GM18526 (cell line): ENCODE data around the gene MAN1B1.

Experiments
- POLR2A ChIP-seq: IDR thresholded peaks from 3 replicates; pipeline ENCODE4 v1.6.1; 2011; ENCODE audit not compliant: insufficient read length; ENCODE audit errors: extremely low read depth

The MAN1B1 gene

DNA sequence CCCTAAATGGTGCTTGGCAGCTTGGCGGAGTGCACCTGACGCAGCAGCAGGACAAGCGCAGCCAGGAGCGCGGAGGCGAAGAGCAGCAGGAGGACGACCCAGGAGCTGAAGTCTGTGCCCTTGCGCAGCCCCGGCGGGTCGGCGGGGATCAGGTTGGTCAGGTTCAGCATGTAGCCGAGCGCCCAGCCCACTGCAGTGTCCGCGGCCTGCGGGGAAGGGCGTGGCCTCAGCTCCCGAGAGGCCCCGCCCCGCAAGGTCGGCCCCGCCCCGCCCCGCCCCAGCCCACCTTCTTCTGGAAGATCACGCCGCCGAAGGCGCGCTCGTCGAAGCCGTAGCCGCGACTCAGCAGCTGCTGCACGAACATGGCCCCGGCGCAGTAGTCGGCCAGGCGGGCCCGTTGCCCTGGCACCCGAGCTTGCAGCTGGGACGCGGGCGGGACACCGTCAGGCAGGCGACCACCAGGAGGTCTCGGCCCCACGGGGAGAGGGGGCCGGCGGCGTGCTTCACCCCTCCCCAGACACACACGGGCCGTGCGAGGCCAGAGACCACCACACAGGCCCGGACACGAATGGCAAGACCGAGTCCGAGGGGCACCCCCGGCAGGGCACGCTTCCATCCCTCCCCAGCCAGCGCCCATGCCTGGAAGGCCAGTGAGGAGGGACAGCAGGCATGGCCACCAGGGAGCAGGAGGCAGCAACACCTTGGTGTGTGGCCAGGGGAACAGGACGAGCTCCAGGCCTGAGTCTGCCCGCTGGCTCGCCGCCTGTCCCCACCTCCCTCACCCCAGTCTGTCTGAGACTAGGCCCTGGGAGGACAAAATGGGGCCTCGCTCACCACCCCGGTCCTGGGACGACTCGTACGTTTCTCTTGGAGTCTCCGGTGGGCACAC is 37.9 kb upstream of the MAN1B1 start:
- TF ChIP-seq POLR2A, result no peak

DNA sequence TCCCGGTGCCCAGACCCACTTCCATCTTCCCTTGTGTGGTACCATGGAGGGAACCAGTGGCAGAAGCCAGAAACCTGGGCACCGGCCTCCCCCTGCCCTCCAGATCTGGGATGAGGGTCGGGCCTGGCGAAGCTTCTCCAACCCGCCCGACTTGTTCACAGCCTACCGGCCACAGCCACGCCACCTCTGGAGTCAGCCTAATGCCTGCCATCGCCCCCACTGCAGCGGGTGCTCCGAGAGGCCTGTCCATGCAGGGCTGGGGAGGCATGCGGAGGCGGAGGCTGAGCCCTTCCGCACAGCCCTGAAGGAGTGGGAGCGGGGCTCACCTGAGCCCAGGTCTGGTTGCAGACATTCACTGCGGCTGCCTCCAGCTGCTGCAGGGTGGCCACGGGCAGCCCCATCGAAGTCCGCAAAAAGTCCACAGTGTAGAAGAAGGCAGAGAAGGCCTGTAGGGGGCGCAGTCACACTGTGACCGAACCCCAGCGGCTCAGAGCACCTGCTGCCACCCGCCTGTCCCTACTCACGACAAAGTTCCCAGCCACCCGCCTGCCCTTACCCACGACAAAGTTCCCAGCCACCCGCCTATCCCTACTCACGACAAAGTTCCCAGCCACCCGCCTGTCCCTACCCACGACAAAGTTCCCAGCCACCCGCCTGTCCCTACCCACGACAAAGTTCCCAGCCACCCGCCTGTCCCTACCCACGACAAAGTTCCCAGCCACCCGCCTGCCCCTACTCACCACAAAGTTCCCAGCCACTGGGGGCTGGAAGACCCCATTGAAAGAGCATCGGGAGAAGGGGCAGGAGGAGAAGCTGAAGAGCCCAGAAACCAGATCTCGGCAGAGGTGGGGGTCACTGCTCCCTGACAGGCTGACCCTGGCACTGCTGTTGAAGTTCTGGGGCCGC is 37.0 kb upstream of the MAN1B1 start:
- no peak for TF ChIP-seq POLR2A

DNA sequence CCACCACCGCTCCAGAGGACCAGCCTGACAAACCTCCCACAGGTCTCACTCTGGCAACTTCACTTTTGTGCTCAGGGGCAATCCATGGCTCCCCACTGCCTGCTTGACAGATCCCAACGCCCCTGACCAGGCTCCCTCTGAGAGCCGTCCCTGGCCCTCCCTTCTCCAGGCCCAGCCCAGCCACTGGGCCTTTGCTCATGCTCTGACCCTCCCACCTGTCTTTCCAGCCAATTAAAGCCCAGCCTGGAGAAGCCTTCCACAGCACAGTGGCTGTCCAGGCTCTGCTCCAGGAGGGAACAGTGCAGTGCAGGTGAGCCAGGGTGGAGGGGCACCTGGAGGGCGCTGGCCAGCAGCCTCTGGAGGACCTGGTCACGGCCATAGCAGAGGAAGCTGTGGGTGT is 36.2 kb upstream of the MAN1B1 start:
- no peak for TF ChIP-seq POLR2A

DNA sequence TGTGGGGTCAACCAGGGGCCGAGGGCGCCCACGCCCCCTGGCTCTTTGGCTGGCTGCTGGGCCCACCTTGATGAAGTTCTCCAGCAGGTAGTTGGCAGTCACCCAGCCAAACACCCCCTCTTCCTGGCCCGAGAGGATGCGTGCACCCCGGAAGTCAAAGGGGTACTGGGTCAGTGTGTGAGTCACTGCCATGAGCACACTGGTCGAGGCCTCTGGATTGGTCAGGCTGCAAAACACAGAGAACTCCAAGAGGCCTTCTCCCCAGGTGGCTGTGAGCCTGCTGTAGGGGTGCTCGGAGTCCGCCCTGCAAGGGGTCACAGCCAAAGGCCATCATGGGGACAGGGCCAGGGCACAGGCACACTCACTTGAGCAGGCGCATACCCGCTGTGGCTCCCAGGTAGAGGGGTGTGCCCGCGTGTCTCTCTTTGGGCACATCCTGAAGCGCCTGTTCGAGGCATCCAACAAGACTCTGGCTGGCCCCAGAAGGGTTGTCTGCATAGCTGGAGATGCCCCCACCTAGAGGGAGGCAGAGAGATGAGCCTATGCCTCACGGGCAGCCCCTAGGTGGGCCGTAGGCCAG is 35.5 kb upstream of the MAN1B1 start:
- no peak for TF ChIP-seq POLR2A

DNA sequence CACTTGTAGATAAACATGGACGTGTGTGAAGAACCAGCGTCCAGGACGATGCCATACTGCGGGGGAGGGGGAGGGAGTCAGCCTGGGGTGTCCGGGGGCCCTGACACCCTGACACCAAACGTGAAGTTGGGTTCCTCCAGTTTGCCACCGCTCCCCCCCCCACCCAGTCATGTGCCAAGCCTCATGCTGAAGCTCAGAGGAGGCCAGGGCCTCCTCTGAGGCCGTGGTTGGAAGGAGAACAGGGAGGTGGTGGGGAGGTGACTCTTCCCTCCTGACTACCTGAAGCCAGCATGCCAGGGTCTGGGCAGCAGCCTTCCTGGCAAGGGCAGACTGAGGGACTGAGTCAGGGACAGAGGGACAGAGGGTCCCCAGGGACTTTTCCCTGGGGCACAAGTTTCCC is 34.5 kb upstream of the MAN1B1 start:
- no peak for TF ChIP-seq POLR2A

DNA sequence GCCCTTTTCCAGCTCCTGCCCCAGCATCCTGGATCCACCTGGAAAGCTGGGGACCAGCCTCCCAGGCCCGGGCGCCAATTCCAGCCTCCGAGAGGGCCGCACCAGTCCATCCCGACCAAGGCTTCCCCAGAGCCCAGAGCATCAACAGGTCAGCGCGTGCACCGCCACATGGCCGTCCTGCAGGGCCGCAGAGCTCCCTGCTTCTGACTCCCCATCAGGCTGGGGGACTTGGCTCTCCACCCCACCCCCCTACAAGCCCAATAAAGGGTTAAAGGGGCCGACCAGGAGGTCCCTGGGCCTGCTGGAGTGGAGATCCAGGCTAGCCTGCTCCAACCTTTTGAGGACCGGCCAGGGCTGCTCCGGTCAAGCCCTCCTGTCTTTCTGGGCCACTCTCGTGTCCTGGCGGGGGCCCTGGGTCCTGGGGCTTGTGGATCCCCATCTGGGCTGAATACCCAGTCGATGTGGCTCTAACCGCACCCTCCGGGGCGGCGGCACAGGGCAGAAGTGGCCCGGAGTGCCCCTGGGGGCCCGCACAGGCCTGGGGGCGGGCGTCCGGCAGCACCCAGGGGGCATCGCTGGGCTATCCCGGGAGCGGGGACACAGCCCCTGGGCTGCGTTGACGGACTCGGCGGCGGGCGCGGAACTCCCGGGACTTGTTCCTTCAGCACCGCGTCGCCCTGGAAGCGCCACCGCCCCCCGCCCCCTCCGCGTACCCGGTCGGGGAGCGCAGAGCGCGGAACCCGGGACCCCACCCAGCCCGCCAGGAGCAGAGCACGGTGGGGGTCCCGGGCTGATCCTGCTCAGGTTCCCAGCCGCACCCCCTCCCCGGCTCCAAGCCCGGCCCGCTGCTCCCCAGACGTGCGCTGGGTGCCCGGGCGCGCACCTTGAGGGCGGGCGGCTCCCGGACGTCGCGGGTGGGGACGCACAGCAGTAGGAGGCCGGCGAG is 33.5 kb upstream of the MAN1B1 start:
- no peak for TF ChIP-seq POLR2A

DNA sequence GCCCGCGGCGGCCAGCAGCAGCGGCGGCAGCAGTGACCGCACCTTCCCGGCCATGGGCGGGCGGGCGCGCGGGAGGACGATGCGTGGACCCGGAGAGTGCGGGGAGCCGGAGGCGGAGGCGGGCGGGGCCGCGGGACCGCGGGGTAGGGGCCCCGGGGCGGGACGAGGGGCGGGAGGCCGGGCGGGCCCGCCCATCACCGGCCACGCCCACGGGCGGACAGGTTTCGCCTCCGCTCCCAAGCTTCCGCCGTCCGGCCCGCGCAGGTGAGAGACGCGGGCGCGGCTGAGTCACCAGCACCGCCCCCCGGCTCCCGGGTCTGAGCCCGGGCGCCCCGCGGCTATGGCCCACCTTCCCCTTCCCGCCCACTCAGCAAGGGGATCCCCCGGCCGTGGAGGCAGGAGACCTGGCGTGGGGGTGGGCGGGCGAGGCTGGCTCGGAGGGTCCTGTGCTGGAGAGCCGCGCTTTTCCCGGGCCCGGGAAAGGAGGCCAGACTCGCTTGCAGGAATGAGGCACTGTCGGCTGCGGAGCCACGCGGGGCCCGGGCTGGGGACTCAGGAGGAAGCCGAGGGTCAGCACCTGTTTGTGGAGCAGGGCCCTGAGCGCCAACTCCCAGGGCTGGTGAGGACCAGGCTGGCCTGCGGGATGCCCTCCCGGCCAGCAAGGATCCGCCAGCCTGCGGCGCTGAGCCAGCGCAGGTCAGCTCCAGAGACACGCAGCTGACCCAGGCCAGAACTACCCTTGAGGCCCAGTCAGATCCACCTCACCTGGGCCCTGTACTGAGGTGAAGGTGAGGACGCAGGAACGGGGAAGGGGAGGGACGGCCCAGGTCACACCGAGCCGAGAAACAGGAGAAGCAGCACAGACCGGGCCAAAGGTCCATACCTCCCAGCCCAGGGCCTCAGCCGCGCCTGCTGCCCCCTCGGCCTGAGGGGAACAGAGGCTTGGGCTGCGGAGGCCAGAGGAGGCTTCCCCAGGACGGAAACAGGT is 32.5 kb upstream of the MAN1B1 start, which contains the start of gene ENTPD2:
ENTPD2 (minus strand) TSS at position 118 of the 988 bp plus-strand sequence; CDS start at position 54, 64 bp downstream.
- no peak for TF ChIP-seq POLR2A

DNA sequence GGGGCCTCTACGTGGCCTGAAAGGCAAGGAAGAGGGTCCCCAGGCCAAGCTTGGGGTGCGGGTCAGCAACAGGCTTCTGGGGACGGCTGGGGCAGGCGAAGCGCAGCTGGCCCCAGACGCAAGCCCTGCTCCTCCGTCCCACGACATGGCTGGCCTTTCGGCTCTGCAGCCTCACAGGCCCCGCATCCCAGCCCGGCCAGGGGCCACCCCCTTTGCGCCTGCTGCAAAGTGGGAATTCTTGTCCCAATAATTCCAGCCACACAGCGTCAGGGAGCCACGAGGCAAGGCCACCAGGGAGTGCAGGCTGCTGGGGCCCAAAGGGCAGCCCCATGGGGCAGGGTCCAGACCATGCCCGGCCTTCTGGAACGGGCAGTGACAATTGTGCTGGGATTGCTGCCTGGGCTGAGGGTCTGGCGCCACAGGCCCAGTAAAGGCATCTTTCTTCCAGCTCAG is 31.8 kb upstream of the MAN1B1 start:
- no peak for TF ChIP-seq POLR2A

DNA sequence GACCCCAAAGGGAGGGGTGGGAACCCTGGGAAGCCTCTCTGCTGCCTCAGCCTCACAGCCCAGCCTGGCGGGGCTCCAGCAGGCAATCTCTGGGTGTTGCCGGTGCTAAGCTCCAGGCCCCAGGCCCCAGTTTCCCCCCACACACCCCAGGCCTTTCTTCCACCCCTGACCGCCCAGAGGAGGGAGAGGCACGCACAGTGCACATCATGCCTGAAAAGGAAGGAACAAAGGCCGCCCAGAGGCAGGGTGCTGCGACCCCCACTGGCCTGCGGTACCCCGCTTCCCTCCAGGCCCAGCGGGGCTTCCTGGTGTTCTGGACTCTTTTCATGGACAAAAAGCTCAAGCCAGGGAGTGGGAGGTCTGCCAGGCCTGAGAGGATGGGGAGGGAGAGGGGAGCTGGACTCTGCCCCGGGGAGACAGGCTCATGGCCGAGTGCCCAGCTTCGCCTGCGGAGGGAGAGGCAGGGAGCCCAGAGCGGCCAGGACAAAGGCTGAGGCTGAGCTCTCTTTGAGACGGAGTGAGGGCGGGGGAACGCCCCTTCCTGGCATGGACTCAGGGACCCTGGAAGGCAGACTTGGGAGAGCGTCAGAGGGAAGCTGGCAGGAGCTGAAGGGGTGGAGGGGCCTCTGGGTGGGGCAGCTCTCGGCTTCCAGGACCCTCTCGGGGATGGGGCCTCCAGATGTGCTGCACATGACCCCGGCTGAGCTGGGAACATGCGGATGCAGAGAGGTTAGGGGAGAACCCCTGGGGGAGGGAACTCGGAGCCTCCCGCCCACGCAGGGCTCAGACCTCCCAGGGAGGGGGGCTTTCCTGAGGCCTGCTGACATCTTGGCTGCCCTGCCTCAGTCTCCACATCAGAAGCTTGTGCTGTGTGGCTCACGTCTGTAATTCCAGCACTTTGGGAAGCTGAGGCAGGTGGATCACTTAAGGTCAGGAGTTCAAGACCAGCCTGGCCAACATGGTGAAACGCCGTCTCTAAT is 31.1 kb upstream of the MAN1B1 start:
- no peak for TF ChIP-seq POLR2A

DNA sequence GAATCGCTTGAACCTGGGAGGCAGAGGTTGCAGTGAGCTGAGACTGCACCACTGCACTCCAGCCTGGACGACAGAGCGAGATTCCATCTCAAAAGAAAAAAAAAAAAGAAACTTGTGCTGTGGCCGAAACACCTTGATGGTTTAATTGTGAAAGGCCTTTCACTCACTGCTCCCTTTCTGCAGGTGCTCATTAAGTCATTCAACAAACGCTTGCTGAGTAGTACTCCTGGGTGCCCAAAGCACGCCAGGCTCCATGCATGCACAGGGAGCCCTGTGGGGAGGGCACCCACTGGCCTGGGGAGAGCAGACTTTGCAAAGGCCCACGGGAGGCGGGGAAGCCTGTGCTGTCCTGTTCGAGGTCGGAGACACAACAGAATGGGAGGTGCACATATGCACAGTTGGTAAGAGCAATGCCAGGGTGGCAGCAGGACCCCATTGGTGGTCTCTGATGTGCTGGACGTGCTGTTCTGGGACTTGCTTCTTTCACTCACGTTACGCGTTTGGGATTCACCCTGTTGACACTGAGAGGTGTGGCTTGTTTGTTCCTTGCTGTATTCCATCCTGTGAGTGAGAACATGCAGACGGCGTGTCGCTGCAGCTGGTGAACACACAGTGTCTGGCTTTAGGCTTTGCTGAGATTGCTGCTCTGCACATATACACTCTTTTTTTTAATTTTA is 29.9 kb upstream of the MAN1B1 start:
- no peak for TF ChIP-seq POLR2A

DNA sequence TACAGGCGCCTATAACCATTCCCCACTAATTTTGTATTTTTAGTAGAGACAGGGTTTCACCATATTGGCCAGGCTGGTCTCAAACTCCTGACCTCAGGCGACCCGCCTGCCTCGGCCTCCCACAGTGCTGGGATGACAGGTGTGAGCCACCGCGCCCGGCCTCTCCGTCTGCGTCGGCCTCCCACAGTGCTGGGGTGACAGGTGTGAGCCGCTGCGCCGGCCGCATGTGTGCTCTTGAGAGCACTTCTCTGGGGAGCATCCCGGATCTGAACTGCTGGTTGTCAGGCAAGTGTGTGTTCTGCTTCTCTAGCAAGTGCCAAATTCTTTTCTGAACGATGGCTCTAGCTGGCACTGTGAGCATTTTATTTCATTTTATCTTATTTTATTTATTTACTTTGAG is 29.2 kb upstream of the MAN1B1 start:
- TF ChIP-seq POLR2A, result no peak
